HepG2 (cell line): ENCODE measurements around the gene ZBTB17.
"Not testable (repeated sequence)": the region's sequence is repeated elsewhere in the genome, so short reads cannot be mapped to it uniquely, and the experiment has no call there.

ENCODE experiments used
- TCF7L2 ChIP-seq: IDR thresholded peaks from 2 replicates; pipeline ENCODE4 v1.6.1; 2011; ENCODE audit warnings: mild to moderate bottlenecking, low read depth, low read length, moderate library complexity
- TF ChIP-seq, protein P1 (sequence below): sonication (generic); formaldehyde crosslinking; IDR thresholded peaks from 2 replicates; pipeline ENCODE4 v1.4.0; 2020; ENCODE audit warnings: missing genetic modification reagents

DNA sequence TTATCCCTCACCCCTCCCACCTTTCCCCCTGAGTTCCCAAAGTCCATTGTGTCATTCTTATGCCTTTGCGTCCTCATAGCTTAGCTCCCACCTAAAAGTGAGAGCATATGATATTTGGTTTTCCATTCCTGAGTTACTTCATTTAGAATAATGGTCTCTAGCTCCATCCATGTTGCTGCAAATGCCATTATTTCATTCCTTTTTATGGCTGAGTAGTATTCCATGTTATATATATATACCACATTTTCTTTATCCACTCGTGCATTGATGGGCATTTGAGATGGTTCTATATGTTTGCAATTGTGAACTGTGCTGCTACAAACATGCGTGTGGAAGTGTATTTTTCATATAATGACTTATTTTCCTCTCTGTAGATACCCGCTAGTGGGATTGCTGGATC lies 2.0 kb upstream of the ZBTB17 start:
- not testable (repeated sequence) for TF ChIP-seq TCF7L2
- TF ChIP-seq, protein P1, sequence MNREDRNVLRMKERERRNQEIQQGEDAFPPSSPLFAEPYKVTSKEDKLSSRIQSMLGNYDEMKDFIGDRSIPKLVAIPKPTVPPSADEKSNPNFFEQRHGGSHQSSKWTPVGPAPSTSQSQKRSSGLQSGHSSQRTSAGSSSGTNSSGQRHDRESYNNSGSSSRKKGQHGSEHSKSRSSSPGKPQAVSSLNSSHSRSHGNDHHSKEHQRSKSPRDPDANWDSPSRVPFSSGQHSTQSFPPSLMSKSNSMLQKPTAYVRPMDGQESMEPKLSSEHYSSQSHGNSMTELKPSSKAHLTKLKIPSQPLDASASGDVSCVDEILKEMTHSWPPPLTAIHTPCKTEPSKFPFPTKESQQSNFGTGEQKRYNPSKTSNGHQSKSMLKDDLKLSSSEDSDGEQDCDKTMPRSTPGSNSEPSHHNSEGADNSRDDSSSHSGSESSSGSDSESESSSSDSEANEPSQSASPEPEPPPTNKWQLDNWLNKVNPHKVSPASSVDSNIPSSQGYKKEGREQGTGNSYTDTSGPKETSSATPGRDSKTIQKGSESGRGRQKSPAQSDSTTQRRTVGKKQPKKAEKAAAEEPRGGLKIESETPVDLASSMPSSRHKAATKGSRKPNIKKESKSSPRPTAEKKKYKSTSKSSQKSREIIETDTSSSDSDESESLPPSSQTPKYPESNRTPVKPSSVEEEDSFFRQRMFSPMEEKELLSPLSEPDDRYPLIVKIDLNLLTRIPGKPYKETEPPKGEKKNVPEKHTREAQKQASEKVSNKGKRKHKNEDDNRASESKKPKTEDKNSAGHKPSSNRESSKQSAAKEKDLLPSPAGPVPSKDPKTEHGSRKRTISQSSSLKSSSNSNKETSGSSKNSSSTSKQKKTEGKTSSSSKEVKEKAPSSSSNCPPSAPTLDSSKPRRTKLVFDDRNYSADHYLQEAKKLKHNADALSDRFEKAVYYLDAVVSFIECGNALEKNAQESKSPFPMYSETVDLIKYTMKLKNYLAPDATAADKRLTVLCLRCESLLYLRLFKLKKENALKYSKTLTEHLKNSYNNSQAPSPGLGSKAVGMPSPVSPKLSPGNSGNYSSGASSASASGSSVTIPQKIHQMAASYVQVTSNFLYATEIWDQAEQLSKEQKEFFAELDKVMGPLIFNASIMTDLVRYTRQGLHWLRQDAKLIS (CRISPR knock-in tag), result not testable (repeated sequence)
